GM18526 (cell line): ENCODE measurements around the gene TNIK.

Experiments
- POLR2A ChIP-seq: IDR thresholded peaks from 3 replicates; pipeline ENCODE4 v1.6.1; 2011; ENCODE audit not compliant: insufficient read length; ENCODE audit errors: extremely low read depth

Gene TNIK

GRCh38 chr3:171234298-171235010 is 225.8 kb downstream of the TNIK start:
- TF ChIP-seq POLR2A, result no peak

- TF ChIP-seq POLR2A, result no peak
These were observed 228.8 kb downstream of the TNIK start for GRCh38 chr3:171231361-171231760.

GRCh38 chr3:171230865-171231264 is 229.3 kb downstream of the TNIK start:
- TF ChIP-seq POLR2A, result no peak

- TF ChIP-seq POLR2A, result no peak
These were observed 231.0 kb downstream of the TNIK start for GRCh38 chr3:171229173-171229572.

- no peak for TF ChIP-seq POLR2A
These were observed 232.0 kb downstream of the TNIK start for GRCh38 chr3:171228240-171228639.

GRCh38 chr3:171227828-171228227 is 232.4 kb downstream of the TNIK start:
- no peak for TF ChIP-seq POLR2A

GRCh38 chr3:171227359-171227758 is 232.8 kb downstream of the TNIK start:
- no peak for TF ChIP-seq POLR2A

GRCh38 chr3:171226794-171227193 is 233.4 kb downstream of the TNIK start:
- TF ChIP-seq POLR2A, result no peak

- no peak for TF ChIP-seq POLR2A
These were observed 234.5 kb downstream of the TNIK start for GRCh38 chr3:171225708-171226107.

- no peak for TF ChIP-seq POLR2A
These were observed 235.0 kb downstream of the TNIK start for GRCh38 chr3:171225165-171225564.

GRCh38 chr3:171223396-171223795 is 236.8 kb downstream of the TNIK start:
- TF ChIP-seq POLR2A, result no peak

- TF ChIP-seq POLR2A, result no peak
These were observed 237.2 kb downstream of the TNIK start for GRCh38 chr3:171222995-171223394.

- no peak for TF ChIP-seq POLR2A
These were observed 238.6 kb downstream of the TNIK start for GRCh38 chr3:171221597-171221996.

GRCh38 chr3:171221104-171221503 is 239.1 kb downstream of the TNIK start:
- no peak for TF ChIP-seq POLR2A

- no peak for TF ChIP-seq POLR2A
These were observed 240.9 kb downstream of the TNIK start for GRCh38 chr3:171219258-171219657.

GRCh38 chr3:171218069-171218468 is 242.1 kb downstream of the TNIK start:
- no peak for TF ChIP-seq POLR2A

- no peak for TF ChIP-seq POLR2A
These were observed 246.3 kb downstream of the TNIK start for GRCh38 chr3:171213907-171214306.
